ENCODE results near the gene SEMA4G.

DNA sequence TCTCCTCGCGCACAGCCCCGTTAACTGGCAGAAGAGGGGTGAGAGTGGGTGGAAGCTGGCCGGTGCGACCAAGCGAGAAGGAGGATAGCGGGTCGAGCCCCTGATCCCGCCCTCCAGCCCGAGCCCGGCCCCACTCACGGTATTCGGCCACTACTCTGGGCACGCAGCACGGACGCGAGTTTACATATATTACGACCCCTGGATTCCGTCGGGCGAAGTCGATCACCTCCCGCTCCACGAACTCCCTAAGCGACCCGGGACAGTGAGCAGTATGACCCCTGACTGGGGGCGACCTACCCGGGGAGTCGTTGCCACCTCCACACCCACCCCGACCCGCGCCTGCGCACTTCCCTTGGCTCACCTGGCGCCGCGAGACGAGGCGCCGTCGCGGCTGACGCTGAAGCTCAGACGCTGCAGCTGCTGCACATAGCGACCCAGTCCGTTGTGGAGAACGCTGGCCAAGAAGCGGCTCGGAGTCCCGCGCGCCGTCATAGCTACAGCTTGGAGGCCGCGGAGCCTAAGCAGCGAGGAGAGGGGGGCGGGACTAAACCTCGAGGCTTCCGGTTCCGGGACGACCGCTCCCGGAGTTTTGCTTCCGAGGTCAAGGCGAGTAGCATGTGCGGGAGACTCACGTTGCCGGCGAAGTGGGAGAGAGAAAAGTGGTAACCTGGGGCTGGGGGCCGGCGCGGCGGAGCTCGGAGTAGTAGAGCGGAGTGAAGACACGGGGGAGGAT, 17.8 kb downstream of the SEMA4G start, which contains the start of the genes MRPL43 and TWNK:
- TF ChIP-seq POLR2AphosphoS5 (IDR thresholded peaks at IDR 0.05; ENCODE audit: low read depth, low read length) (peak; percentile 84), TCF7L2 (IDR thresholded peaks at IDR 0.05; ENCODE audit: low read depth, low read length) (no peak), SIN3A (IDR thresholded peaks at IDR 0.05; ENCODE audit: borderline replicate concordance, insufficient read depth, low read depth, low read length) (no peak; the same call in 1 of the 2 replicates)
- TF ChIP-seq, protein P1, sequence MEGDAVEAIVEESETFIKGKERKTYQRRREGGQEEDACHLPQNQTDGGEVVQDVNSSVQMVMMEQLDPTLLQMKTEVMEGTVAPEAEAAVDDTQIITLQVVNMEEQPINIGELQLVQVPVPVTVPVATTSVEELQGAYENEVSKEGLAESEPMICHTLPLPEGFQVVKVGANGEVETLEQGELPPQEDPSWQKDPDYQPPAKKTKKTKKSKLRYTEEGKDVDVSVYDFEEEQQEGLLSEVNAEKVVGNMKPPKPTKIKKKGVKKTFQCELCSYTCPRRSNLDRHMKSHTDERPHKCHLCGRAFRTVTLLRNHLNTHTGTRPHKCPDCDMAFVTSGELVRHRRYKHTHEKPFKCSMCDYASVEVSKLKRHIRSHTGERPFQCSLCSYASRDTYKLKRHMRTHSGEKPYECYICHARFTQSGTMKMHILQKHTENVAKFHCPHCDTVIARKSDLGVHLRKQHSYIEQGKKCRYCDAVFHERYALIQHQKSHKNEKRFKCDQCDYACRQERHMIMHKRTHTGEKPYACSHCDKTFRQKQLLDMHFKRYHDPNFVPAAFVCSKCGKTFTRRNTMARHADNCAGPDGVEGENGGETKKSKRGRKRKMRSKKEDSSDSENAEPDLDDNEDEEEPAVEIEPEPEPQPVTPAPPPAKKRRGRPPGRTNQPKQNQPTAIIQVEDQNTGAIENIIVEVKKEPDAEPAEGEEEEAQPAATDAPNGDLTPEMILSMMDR (IDR thresholded peaks at IDR 0.05), result no peak
- TF ChIP-seq, protein P2, sequence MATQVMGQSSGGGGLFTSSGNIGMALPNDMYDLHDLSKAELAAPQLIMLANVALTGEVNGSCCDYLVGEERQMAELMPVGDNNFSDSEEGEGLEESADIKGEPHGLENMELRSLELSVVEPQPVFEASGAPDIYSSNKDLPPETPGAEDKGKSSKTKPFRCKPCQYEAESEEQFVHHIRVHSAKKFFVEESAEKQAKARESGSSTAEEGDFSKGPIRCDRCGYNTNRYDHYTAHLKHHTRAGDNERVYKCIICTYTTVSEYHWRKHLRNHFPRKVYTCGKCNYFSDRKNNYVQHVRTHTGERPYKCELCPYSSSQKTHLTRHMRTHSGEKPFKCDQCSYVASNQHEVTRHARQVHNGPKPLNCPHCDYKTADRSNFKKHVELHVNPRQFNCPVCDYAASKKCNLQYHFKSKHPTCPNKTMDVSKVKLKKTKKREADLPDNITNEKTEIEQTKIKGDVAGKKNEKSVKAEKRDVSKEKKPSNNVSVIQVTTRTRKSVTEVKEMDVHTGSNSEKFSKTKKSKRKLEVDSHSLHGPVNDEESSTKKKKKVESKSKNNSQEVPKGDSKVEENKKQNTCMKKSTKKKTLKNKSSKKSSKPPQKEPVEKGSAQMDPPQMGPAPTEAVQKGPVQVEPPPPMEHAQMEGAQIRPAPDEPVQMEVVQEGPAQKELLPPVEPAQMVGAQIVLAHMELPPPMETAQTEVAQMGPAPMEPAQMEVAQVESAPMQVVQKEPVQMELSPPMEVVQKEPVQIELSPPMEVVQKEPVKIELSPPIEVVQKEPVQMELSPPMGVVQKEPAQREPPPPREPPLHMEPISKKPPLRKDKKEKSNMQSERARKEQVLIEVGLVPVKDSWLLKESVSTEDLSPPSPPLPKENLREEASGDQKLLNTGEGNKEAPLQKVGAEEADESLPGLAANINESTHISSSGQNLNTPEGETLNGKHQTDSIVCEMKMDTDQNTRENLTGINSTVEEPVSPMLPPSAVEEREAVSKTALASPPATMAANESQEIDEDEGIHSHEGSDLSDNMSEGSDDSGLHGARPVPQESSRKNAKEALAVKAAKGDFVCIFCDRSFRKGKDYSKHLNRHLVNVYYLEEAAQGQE (IDR thresholded peaks at IDR 0.05; ENCODE audit: insufficient read depth in 1 of 2, low read depth in 2 of 2, low read length in 1 of 2), result no peak
